Middle frontal gyrus (tissue), 1 donor: Measurements from ENCODE around the gene FAM149B1.
"Not testable (repeated sequence)": the region's sequence is repeated elsewhere in the genome, so short reads cannot be mapped to it uniquely, and the experiment has no call there.

Experiments used
- DNase-seq: peaks from one replicate; pipeline ENCODE4 v3.0.0-alpha.2; 2015; ENCODE audit warnings: low spot score; ENCODE audit errors: extremely low spot score

FAM149B1 gene

GRCh38 chr10:73232887-73233286, 65.0 kb downstream of the FAM149B1 start:
- DNase-seq: no peak

DNA sequence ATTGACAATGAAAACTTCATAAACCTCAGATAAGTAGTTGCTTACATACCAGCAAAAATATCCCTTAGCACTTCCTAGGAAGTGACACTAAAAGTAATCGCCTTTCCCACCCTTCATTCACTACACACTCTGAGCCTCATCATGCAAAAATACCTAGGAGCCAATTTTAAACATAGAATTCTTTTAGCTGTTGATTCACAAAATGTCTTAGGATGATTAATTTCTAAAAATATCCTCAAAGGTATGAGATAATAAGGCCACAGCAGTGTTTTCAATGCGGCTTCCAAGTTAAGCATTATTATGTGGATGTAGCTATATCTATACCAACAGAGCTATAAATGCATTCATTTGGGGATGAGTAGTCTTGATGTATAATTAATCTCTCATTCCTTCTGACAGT, 66.0 kb downstream of the FAM149B1 start:
- DNase-seq: no peak

GRCh38 chr10:73234695-73235094, 66.8 kb downstream of the FAM149B1 start:
- DNase-seq: no peak

- no peak for DNase-seq
Observed at GRCh38 chr10:73238990-73239566, 71.2 kb downstream of the FAM149B1 start.

DNA sequence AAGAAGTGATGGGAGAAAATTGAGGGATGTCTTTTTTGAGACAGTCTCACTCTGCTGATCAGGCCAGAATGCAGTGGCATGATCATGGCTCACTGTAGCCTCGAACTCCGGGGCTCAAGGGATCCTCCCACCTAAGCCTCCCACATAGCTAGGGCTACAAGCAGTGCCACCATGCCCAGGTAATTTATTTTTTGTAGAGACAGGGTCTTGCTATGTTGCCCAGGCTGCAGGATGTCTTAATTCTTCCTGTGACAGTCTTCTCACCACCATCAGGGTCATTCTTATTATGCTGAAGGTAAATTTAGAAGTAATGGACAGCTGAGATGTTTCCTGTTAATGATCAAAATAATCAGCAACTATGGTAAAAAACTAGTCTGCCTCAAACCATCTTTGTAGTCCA, 72.0 kb downstream of the FAM149B1 start:
- DNase-seq: no peak

DNA sequence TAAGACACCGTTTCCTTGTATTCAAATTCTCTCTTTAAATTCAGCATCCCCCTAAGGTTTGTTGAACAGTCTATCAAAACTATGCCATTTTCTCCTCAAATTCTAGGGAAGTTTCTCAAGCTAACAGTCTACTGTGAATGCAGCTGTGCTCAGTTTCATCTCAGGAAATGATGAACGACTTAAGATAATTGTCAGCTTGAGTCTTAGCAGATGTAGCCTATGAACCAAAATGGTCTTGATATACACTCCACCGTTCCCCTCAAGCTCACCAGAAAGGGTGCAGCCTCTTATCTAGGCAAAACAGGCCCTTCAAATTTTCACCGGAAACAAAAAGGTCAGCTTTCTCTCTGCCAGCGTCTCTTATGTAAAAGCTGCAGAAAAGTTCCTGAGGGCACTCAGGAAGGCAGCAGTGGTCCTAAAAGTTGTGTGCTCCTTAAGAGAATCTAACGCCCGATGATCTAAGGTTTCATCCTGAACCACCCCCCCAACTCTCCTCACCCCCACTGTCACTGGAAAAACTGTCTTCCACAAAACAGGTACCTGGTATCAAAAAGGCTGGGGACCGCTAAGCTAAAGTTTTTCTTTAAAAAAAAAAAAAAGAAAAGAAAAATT, 77.1 kb downstream of the FAM149B1 start:
- DNase-seq: no peak

DNA sequence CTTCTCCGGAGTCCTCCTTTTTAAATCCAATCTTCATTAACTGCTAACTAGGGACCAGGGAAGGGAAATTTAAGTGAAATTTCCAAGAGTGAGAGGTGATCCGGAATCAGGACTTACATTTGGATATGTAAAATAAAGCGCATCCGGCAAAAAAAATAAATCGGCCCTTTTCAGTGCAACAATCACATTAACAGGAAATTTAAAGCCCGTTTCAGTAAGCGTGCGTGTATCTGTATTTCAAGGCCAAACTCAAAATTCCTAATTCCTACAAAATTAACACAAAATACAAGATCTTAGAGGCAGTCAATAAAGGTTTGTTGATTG, 78.4 kb downstream of the FAM149B1 start:
- DNase-seq: no peak

GRCh38 chr10:73246646-73247508, 79.0 kb downstream of the FAM149B1 start, which contains the start of gene DNAJC9:
TSS of gene DNAJC9 (minus strand) at chr10:73247255. CDS start at chr10:73247189, 66 bp downstream.
- DNase-seq: peak; percentile 87

- no peak for DNase-seq
Observed at GRCh38 chr10:73247509-73248258, 79.8 kb downstream of the FAM149B1 start.

DNA sequence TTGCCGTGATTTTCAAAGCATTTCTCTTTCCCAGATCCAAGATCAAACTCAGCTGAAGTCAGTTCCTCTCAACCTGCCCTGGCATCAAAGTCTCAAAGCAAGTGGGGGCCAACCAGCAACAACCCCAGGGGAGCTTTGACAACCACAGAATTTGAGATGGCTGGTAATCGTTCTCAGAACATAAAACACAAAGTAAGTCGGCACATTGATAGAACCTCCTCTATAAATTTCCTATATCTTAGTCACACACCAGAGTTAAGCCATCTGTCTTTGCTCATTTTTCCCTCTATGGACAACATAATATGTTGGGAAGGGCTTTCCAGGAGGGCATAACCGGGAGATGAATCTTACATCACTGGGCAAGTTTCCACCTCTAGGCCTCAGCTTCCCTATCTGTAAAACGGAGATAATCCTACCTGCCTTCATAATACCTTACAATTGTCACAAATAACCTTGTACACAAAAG, 80.4 kb downstream of the FAM149B1 start:
- no peak for DNase-seq

- DNase-seq: no peak
Observed at GRCh38 chr10:73251683-73252444, 83.9 kb downstream of the FAM149B1 start.

- peak; percentile 91 for DNase-seq
Observed at GRCh38 chr10:73252445-73253224, 84.7 kb downstream of the FAM149B1 start, which contains the start of gene MRPS16. TSS of gene MRPS16 (minus strand) at chr10:73252644. CDS start at chr10:73252482, 162 bp downstream.

DNA sequence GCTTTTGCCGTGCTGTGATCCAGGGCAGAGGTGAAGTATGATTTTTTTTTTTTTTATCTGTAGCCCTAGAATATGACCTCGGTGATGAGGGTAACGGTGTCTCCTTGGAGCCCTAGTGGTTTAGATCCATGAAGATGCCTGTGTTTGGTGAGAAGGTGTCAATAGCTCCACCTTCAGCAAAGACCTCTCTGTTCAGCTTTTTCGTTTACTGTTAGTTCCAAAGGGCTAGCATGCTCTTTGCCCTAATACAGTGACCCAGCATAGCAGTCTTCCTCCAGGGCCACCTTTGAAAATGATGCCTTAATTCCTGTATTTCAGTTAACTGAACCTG, 85.3 kb downstream of the FAM149B1 start:
- no peak for DNase-seq

- not testable (repeated sequence) for DNase-seq
Observed at GRCh38 chr10:73258612-73259011, 90.7 kb downstream of the FAM149B1 start.

DNA sequence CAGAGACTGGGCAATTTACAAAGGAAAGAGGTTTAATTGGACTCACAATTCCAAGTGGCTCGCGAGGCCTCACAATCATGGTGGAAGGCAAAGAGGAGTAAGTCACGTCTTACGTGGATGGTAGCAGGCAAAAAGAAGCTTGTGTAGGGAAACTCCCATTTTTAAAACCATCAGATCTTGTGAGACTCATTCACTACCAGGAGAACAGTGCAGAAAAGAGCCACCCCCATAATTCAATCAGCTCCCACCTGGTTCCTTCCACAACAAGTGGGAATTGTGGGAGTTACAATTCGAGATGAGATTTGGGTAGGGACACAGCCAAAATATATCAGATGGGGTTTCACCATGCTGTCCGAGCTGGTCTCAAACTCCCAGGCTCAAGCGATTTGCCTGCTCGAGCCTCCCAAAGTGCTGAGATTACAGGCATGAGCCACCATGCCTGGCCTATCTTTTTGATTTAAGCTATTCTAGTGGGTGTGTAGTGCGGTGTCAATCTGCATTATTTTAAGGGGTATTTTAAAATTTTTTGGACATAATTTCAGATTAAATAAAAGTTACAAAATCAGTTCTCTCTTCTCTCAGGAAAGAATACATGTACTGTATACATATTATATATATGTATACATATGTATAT, 93.6 kb downstream of the FAM149B1 start:
- no peak for DNase-seq

- no peak for DNase-seq
Observed at GRCh38 chr10:73262105-73262730, 94.3 kb downstream of the FAM149B1 start.

GRCh38 chr10:73262880-73263555, 95.1 kb downstream of the FAM149B1 start:
- no peak for DNase-seq

- DNase-seq: no peak
Observed at GRCh38 chr10:73263693-73264347, 95.9 kb downstream of the FAM149B1 start.
